GM18870 (cell line): ENCODE measurements around the gene SLC9A1.

Experiments used
- ATAC-seq: cut with Tn5 transposase; IDR thresholded peaks from one replicate; pipeline ENCODE4 v1.9.1; 2021; ENCODE audit warnings: moderate library complexity; ENCODE audit not compliant: unreplicated experiment

Gene SLC9A1

GRCh38 chr1:27152004-27152828 lies 2.7 kb downstream of the SLC9A1 start:
- ATAC-seq: no peak

GRCh38 chr1:27150641-27151040 lies 4.3 kb downstream of the SLC9A1 start:
- no peak for ATAC-seq

- no peak for ATAC-seq
Observed at GRCh38 chr1:27150183-27150582, 4.7 kb downstream of the SLC9A1 start.

- ATAC-seq: no peak
Observed at GRCh38 chr1:27149762-27150113, 5.2 kb downstream of the SLC9A1 start.

- no peak for ATAC-seq
Observed at GRCh38 chr1:27149084-27149761, 5.7 kb downstream of the SLC9A1 start.

GRCh38 chr1:27148591-27148990 lies 6.3 kb downstream of the SLC9A1 start:
- no peak for ATAC-seq

- no peak for ATAC-seq
Observed at GRCh38 chr1:27147842-27148518, 6.9 kb downstream of the SLC9A1 start.

GRCh38 chr1:27145934-27146354 lies 9.0 kb downstream of the SLC9A1 start:
- no peak for ATAC-seq

GRCh38 chr1:27144920-27145661 lies 9.8 kb downstream of the SLC9A1 start:
- ATAC-seq: no peak

- ATAC-seq: no peak
Observed at GRCh38 chr1:27144049-27144748, 10.7 kb downstream of the SLC9A1 start.

- no peak for ATAC-seq
Observed at GRCh38 chr1:27143401-27143800, 11.5 kb downstream of the SLC9A1 start.

- no peak for ATAC-seq
Observed at GRCh38 chr1:27142464-27142863, 12.5 kb downstream of the SLC9A1 start.

GRCh38 chr1:27141266-27142003 lies 13.5 kb downstream of the SLC9A1 start:
- ATAC-seq: no peak

GRCh38 chr1:27139980-27140379 lies 14.9 kb downstream of the SLC9A1 start:
- no peak for ATAC-seq

GRCh38 chr1:27138927-27139326 lies 16.0 kb downstream of the SLC9A1 start:
- no peak for ATAC-seq

GRCh38 chr1:27138368-27138767 lies 16.6 kb downstream of the SLC9A1 start:
- ATAC-seq: no peak

- no peak for ATAC-seq
Observed at GRCh38 chr1:27137544-27138075, 17.3 kb downstream of the SLC9A1 start.

GRCh38 chr1:27136998-27137542 lies 17.9 kb downstream of the SLC9A1 start:
- no peak for ATAC-seq

- ATAC-seq: no peak
Observed at GRCh38 chr1:27136236-27136551, 18.7 kb downstream of the SLC9A1 start.
